Measurements from ENCODE around the gene PIK3C2G.

Gene PIK3C2G

GRCh38 chr12:18428416-18428815 is 167.1 kb downstream of the PIK3C2G start:
- Histone ChIP-seq H3K4me3 (ENCODE audit: low read length in 2 of 2) (no peak overlapping the region), H3K27me3 (ENCODE audit: control insufficient read depth in 2 of 2, insufficient read depth in 2 of 2, low read length in 2 of 2) (no peaks in the 10 kb centered on the region), H3K36me3 (ENCODE audit: control insufficient read depth in 2 of 2, insufficient read depth in 2 of 2, low read length in 2 of 2) (no peaks in the 10 kb centered on the region), H3K4me1 (ENCODE audit: control insufficient read depth in 2 of 2, insufficient read depth in 2 of 2, low read length in 2 of 2) (no peaks in the 10 kb centered on the region), H3K9me3 (ENCODE audit: control insufficient read depth in 2 of 2, low read length in 2 of 2) (no peaks in the 10 kb centered on the region), H3K27ac (ENCODE audit: low read depth in 2 of 2, low read length in 2 of 2) (no peak overlapping the region), H3K9ac (ENCODE audit: low read depth in 1 of 2, low read length in 2 of 2) (no peak overlapping the region)

GRCh38 chr12:18429366-18429765 is 168.0 kb downstream of the PIK3C2G start:
- Histone ChIP-seq H3K36me3 (ENCODE audit: control insufficient read depth in 2 of 2, insufficient read depth in 2 of 2, low read length in 2 of 2) (no peaks in the 10 kb centered on the region), H3K27ac (ENCODE audit: low read depth in 2 of 2, low read length in 2 of 2) (no peak overlapping the region), H3K27me3 (ENCODE audit: control insufficient read depth in 2 of 2, insufficient read depth in 2 of 2, low read length in 2 of 2) (no peaks in the 10 kb centered on the region), H3K4me3 (ENCODE audit: low read length in 2 of 2) (no peak overlapping the region), H3K9me3 (ENCODE audit: control insufficient read depth in 2 of 2, low read length in 2 of 2) (no peaks in the 10 kb centered on the region), H3K4me1 (ENCODE audit: control insufficient read depth in 2 of 2, insufficient read depth in 2 of 2, low read length in 2 of 2) (no peaks in the 10 kb centered on the region), H3K9ac (ENCODE audit: low read depth in 1 of 2, low read length in 2 of 2) (no peak overlapping the region)

GRCh38 chr12:18430425-18431048 is 169.2 kb downstream of the PIK3C2G start:
- Histone ChIP-seq H3K27ac (ENCODE audit: low read depth in 2 of 2, low read length in 2 of 2) (no peak overlapping the region), H3K9ac (ENCODE audit: low read depth in 1 of 2, low read length in 2 of 2) (no peak overlapping the region), H3K27me3 (ENCODE audit: control insufficient read depth in 2 of 2, insufficient read depth in 2 of 2, low read length in 2 of 2) (no peaks in the 10 kb centered on the region), H3K4me1 (ENCODE audit: control insufficient read depth in 2 of 2, insufficient read depth in 2 of 2, low read length in 2 of 2) (no peaks in the 10 kb centered on the region), H3K9me3 (ENCODE audit: control insufficient read depth in 2 of 2, low read length in 2 of 2) (no peaks in the 10 kb centered on the region), H3K4me3 (ENCODE audit: low read length in 2 of 2) (no peak overlapping the region), H3K36me3 (ENCODE audit: control insufficient read depth in 2 of 2, insufficient read depth in 2 of 2, low read length in 2 of 2) (no peaks in the 10 kb centered on the region)

GRCh38 chr12:18431771-18432170 is 170.5 kb downstream of the PIK3C2G start:
- Histone ChIP-seq H3K4me3 (ENCODE audit: low read length in 2 of 2) (no peak overlapping the region), H3K27ac (ENCODE audit: low read depth in 2 of 2, low read length in 2 of 2) (no peak overlapping the region), H3K4me1 (ENCODE audit: control insufficient read depth in 2 of 2, insufficient read depth in 2 of 2, low read length in 2 of 2) (no peaks in the 10 kb centered on the region), H3K36me3 (ENCODE audit: control insufficient read depth in 2 of 2, insufficient read depth in 2 of 2, low read length in 2 of 2) (no peaks in the 10 kb centered on the region), H3K27me3 (ENCODE audit: control insufficient read depth in 2 of 2, insufficient read depth in 2 of 2, low read length in 2 of 2) (no peaks in the 10 kb centered on the region), H3K9ac (ENCODE audit: low read depth in 1 of 2, low read length in 2 of 2) (no peak overlapping the region), H3K9me3 (ENCODE audit: control insufficient read depth in 2 of 2, low read length in 2 of 2) (no peaks in the 10 kb centered on the region)

GRCh38 chr12:18432206-18432605 is 170.9 kb downstream of the PIK3C2G start:
- H3K36me3 ChIP-seq (ENCODE audit: control insufficient read depth in 2 of 2, insufficient read depth in 2 of 2, low read length in 2 of 2), result no peaks in the 10 kb centered on the region
- H3K9ac ChIP-seq (ENCODE audit: low read depth in 1 of 2, low read length in 2 of 2), result no peak overlapping the region
- no peaks in the 10 kb centered on the region for H3K4me1 ChIP-seq (ENCODE audit: control insufficient read depth in 2 of 2, insufficient read depth in 2 of 2, low read length in 2 of 2)
- no peak overlapping the region for H3K27ac ChIP-seq (ENCODE audit: low read depth in 2 of 2, low read length in 2 of 2)
- H3K9me3 ChIP-seq (ENCODE audit: control insufficient read depth in 2 of 2, low read length in 2 of 2), result no peaks in the 10 kb centered on the region
- H3K27me3 ChIP-seq (ENCODE audit: control insufficient read depth in 2 of 2, insufficient read depth in 2 of 2, low read length in 2 of 2), result no peaks in the 10 kb centered on the region
- no peak overlapping the region for H3K4me3 ChIP-seq (ENCODE audit: low read length in 2 of 2)

- Histone ChIP-seq H3K27ac (ENCODE audit: low read depth in 2 of 2, low read length in 2 of 2) (no peak overlapping the region), H3K4me1 (ENCODE audit: control insufficient read depth in 2 of 2, insufficient read depth in 2 of 2, low read length in 2 of 2) (no peaks in the 10 kb centered on the region), H3K9ac (ENCODE audit: low read depth in 1 of 2, low read length in 2 of 2) (no peak overlapping the region), H3K27me3 (ENCODE audit: control insufficient read depth in 2 of 2, insufficient read depth in 2 of 2, low read length in 2 of 2) (no peaks in the 10 kb centered on the region), H3K4me3 (ENCODE audit: low read length in 2 of 2) (no peak overlapping the region), H3K36me3 (ENCODE audit: control insufficient read depth in 2 of 2, insufficient read depth in 2 of 2, low read length in 2 of 2) (no peaks in the 10 kb centered on the region), H3K9me3 (ENCODE audit: control insufficient read depth in 2 of 2, low read length in 2 of 2) (no peaks in the 10 kb centered on the region)
Measured at GRCh38 chr12:18436170-18436569, 174.9 kb downstream of the PIK3C2G start.

- H3K4me1 ChIP-seq (ENCODE audit: control insufficient read depth in 2 of 2, insufficient read depth in 2 of 2, low read length in 2 of 2), result no peaks in the 10 kb centered on the region
- H3K9me3 ChIP-seq (ENCODE audit: control insufficient read depth in 2 of 2, low read length in 2 of 2), result no peaks in the 10 kb centered on the region
- H3K4me3 ChIP-seq (ENCODE audit: low read length in 2 of 2), result no peak overlapping the region
- H3K27ac ChIP-seq (ENCODE audit: low read depth in 2 of 2, low read length in 2 of 2), result no peak overlapping the region
- no peaks in the 10 kb centered on the region for H3K27me3 ChIP-seq (ENCODE audit: control insufficient read depth in 2 of 2, insufficient read depth in 2 of 2, low read length in 2 of 2)
- H3K36me3 ChIP-seq (ENCODE audit: control insufficient read depth in 2 of 2, insufficient read depth in 2 of 2, low read length in 2 of 2), result no peaks in the 10 kb centered on the region
- no peak overlapping the region for H3K9ac ChIP-seq (ENCODE audit: low read depth in 1 of 2, low read length in 2 of 2)
Measured at GRCh38 chr12:18439541-18439940, 178.2 kb downstream of the PIK3C2G start.

GRCh38 chr12:18443768-18444437 is 182.6 kb downstream of the PIK3C2G start:
- Histone ChIP-seq H3K4me3 (ENCODE audit: low read length in 2 of 2) (no peak overlapping the region), H3K9me3 (ENCODE audit: control insufficient read depth in 2 of 2, low read length in 2 of 2) (no peaks in the 10 kb centered on the region), H3K9ac (ENCODE audit: low read depth in 1 of 2, low read length in 2 of 2) (no peak overlapping the region), H3K36me3 (ENCODE audit: control insufficient read depth in 2 of 2, insufficient read depth in 2 of 2, low read length in 2 of 2) (no peaks in the 10 kb centered on the region), H3K4me1 (ENCODE audit: control insufficient read depth in 2 of 2, insufficient read depth in 2 of 2, low read length in 2 of 2) (no peaks in the 10 kb centered on the region), H3K27me3 (ENCODE audit: control insufficient read depth in 2 of 2, insufficient read depth in 2 of 2, low read length in 2 of 2) (no peaks in the 10 kb centered on the region), H3K27ac (ENCODE audit: low read depth in 2 of 2, low read length in 2 of 2) (no peak overlapping the region)

GRCh38 chr12:18446061-18446644 is 184.8 kb downstream of the PIK3C2G start:
- Histone ChIP-seq H3K27ac (ENCODE audit: low read depth in 2 of 2, low read length in 2 of 2) (no peak overlapping the region), H3K9ac (ENCODE audit: low read depth in 1 of 2, low read length in 2 of 2) (no peak overlapping the region), H3K9me3 (ENCODE audit: control insufficient read depth in 2 of 2, low read length in 2 of 2) (no peaks in the 10 kb centered on the region), H3K4me3 (ENCODE audit: low read length in 2 of 2) (no peak overlapping the region), H3K36me3 (ENCODE audit: control insufficient read depth in 2 of 2, insufficient read depth in 2 of 2, low read length in 2 of 2) (no peaks in the 10 kb centered on the region), H3K4me1 (ENCODE audit: control insufficient read depth in 2 of 2, insufficient read depth in 2 of 2, low read length in 2 of 2) (no peaks in the 10 kb centered on the region), H3K27me3 (ENCODE audit: control insufficient read depth in 2 of 2, insufficient read depth in 2 of 2, low read length in 2 of 2) (no peaks in the 10 kb centered on the region)

GRCh38 chr12:18454330-18454729 is 193.0 kb downstream of the PIK3C2G start:
- Histone ChIP-seq H3K4me3 (ENCODE audit: low read length in 2 of 2) (no peak overlapping the region), H3K4me1 (ENCODE audit: control insufficient read depth in 2 of 2, insufficient read depth in 2 of 2, low read length in 2 of 2) (no peaks in the 10 kb centered on the region), H3K36me3 (ENCODE audit: control insufficient read depth in 2 of 2, insufficient read depth in 2 of 2, low read length in 2 of 2) (no peaks in the 10 kb centered on the region), H3K9ac (ENCODE audit: low read depth in 1 of 2, low read length in 2 of 2) (no peak overlapping the region), H3K27me3 (ENCODE audit: control insufficient read depth in 2 of 2, insufficient read depth in 2 of 2, low read length in 2 of 2) (no peaks in the 10 kb centered on the region), H3K27ac (ENCODE audit: low read depth in 2 of 2, low read length in 2 of 2) (no peak overlapping the region), H3K9me3 (ENCODE audit: control insufficient read depth in 2 of 2, low read length in 2 of 2) (no peaks in the 10 kb centered on the region)

Measured in mucosa of rectum (tissue), 2 donors.